ENCODE measurements around the gene ZNF827. TPM values are rescaled to one million over a fixed set of nuclear protein-coding genes. Genes with fewer than 3 reads are reported as not detected.

ZNF827 gene
- total and polyA plus RNA-seq, 2 of the 8 experiments (the other 6 are each of a cell fraction or from before 2014, with no cell fraction given) = 25.3 to 26.2 TPM

DNA sequence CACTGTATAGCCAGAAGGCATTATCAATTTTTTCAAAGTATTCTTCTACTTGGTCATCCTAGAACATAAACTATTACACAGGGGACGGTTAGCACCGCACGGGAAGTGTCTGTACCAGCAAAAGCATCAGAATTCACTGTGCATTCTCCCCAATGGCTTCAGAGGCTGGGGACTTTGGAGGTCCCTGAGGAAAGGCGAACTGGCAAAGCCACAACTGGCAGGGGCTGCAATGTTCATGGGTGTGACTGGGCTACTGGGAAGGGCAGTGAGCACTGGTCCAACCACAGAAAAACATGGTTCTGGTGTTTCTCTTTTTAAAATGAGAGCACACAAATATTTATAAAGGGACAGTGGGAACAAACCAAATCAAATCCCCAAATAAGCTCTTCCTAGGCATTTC is 175.2 kb downstream of the ZNF827 start:
- H2BK12ac ChIP-seq (ENCODE audit: low read depth, low read length) = no peak overlapping the region
- no peak overlapping the region for H2BK120ac ChIP-seq (replicated peaks; ENCODE audit: low read depth, low read length)
- no peak overlapping the region for H2BK5ac ChIP-seq (ENCODE audit: low read depth, low read length)
- H3K18ac ChIP-seq (ENCODE audit: extremely low read depth, low read length) = no peak overlapping the region
- H3K79me1 ChIP-seq (ENCODE audit: low read depth, low read length) = no peaks in the 10 kb centered on the region
- H3K14ac ChIP-seq (ENCODE audit: insufficient read length) = no peak overlapping the region
- POLR2A ChIA-PET (ENCODE audit: partially characterized antibody) = interaction anchor here (0.8 kb wide), 1 partner anchor 12 kb away, joined by 4 read pairs; no protein-coding TSS in a partner anchor
- no peaks in the 10 kb centered on the region for H4K20me1 ChIP-seq (replicated peaks in 1 of 2; ENCODE audit: control insufficient read depth in 1 of 2, insufficient read depth in 2 of 2, low read length in 2 of 2)
- H3K4me2 ChIP-seq (ENCODE audit: insufficient read depth in 1 of 2, low read depth in 2 of 2, low read length in 2 of 2) = no peak overlapping the region
- H3K9me3 ChIP-seq (ENCODE audit: insufficient read depth in 2 of 2, low read depth in 1 of 2, low read length in 1 of 2) = no peaks in the 10 kb centered on the region
- no peak overlapping the region for H3K27ac ChIP-seq (ENCODE audit: low read depth, low read length)
- H3K23me2 ChIP-seq (ENCODE audit: low read depth, low read length) = no peaks in the 10 kb centered on the region
- FAIRE-seq = no peak
- H2AFZ ChIP-seq (ENCODE audit: low read length) = no peak overlapping the region
- no peak overlapping the region for H4K5ac ChIP-seq (ENCODE audit: insufficient read length, low read depth, low read length)
- H4K91ac ChIP-seq (replicated peaks; ENCODE audit: insufficient read length, low read length) = no peak overlapping the region
- no peak overlapping the region for H3K23ac ChIP-seq (ENCODE audit: insufficient read length)
- H4K8ac ChIP-seq (ENCODE audit: extremely low read depth, insufficient read depth, low read length) = no peak overlapping the region
- DNase-seq (ENCODE audit: low read depth in 1 of 2, low spot score in 2 of 2) = no peak
- no peak overlapping the region for H2BK20ac ChIP-seq (ENCODE audit: low read length)
- no peak overlapping the region for H3K9ac ChIP-seq (replicated peaks in 1 of 4; ENCODE audit: extremely low read depth in 1 of 4, low read depth in 3 of 4, low read length in 3 of 4)
- no peak overlapping the region for H3K4ac ChIP-seq (replicated peaks; ENCODE audit: insufficient read length, low read depth, low read length)
- no peaks in the 10 kb centered on the region for H3K4me1 ChIP-seq (replicated peaks in 1 of 4; ENCODE audit: control insufficient read depth in 3 of 4, insufficient read depth in 4 of 4, low read length in 3 of 4)
- WGBS, 2 experiments (ENCODE audit: extremely low coverage in 1 of 2, insufficient coverage in 1 of 2, insufficient read length in 1 of 2, insufficient replicate concordance in 2 of 2, low coverage in 1 of 2, low lambda C conversion rate in 2 of 2, missing lambda C conversion rate in 1 of 2) = 93% methylated on average over 4 of the region's 4 CpGs; no CpG with 5 or more reads in 1 of the 2 experiments
- H2BK15ac ChIP-seq (ENCODE audit: low read length) = no peak overlapping the region
- H3K36me3 ChIP-seq (ENCODE audit: control insufficient read depth in 2 of 4, insufficient read depth in 4 of 4, low read length in 3 of 4) = peaks cover 14 to 56% (median 42%) of the 10 kb centered on the region in 4 experiments
- H3K4me3 ChIP-seq (ENCODE audit: extremely low read depth in 1 of 4, insufficient read depth in 2 of 4, low read depth in 3 of 4, low read length in 4 of 4) = no peak overlapping the region
- CTCF ChIA-PET (ENCODE audit: partially characterized antibody) = interaction anchor here (0.7 to 1.4 kb wide), 4 partner anchors 26 to 1493 kb away, joined by 3 to 4 read pairs (median 3); no protein-coding TSS in a partner anchor
- H3K27me3 ChIP-seq (replicated peaks in 1 of 4; ENCODE audit: control insufficient read depth in 3 of 4, extremely low read depth in 1 of 4, insufficient read depth in 3 of 4, low read length in 3 of 4) = no peaks in the 10 kb centered on the region
- no peak overlapping the region for H3K56ac ChIP-seq (replicated peaks; ENCODE audit: insufficient read length, low read depth, low read length)
- H3K79me2 ChIP-seq (ENCODE audit: control insufficient read depth in 1 of 2, insufficient read depth in 2 of 2, low read length in 2 of 2) = no peaks in the 10 kb centered on the region
- H2AK5ac ChIP-seq (ENCODE audit: low read depth, low read length) = no peak overlapping the region
- TF ChIP-seq RBBP5 (IDR thresholded peaks at IDR 0.05; ENCODE audit: borderline replicate concordance, low read depth, low read length) = no peak

Measured in H1 (cell line).